Suprapubic skin (tissue), 4 donors: ENCODE data around the gene HOTAIR. TPM values are rescaled to one million over a fixed set of nuclear protein-coding genes. Genes with fewer than 3 reads are reported as not detected.

Source experiments
- DNase-seq, 2 donors: peaks; one replicate each; pipeline ENCODE4 v3.0.0-alpha.2; 2019; ENCODE audit warnings: low spot score in 2 of 2
- H3K27ac ChIP-seq: fragments of 200-600 bp; sonication (generic); one replicate; pipeline ENCODE4 v1.5.1; 2019
- H3K27me3 ChIP-seq: fragments of 200-600 bp; sonication (generic); one replicate; pipeline ENCODE4 v1.5.1; 2019
- H3K36me3 ChIP-seq: fragments of 200-600 bp; sonication (generic); one replicate; pipeline ENCODE4 v1.5.1; 2019
- H3K4me1 ChIP-seq: fragments of 200-600 bp; sonication (generic); one replicate; pipeline ENCODE4 v1.5.1; 2019
- H3K4me3 ChIP-seq: fragments of 200-600 bp; sonication (generic); one replicate; pipeline ENCODE4 v1.5.1; 2019; ENCODE audit warnings: mild to moderate bottlenecking
- H3K9me3 ChIP-seq: fragments of 200-600 bp; sonication (generic); one replicate; pipeline ENCODE4 v1.5.1; 2019
- EP300 ChIP-seq: sonication (generic); formaldehyde crosslinking; IDR thresholded peaks from one replicate; pipeline ENCODE4 v1.6.1; 2017; ENCODE audit warnings: antibody characterized with exemption
- POLR2A ChIP-seq, 2 donors: fragments of 450-650 bp; IDR thresholded peaks; one replicate each; pipeline ENCODE4 v1.6.1; 2017; ENCODE audit warnings: antibody characterized with exemption in 2 of 2, mild to moderate bottlenecking in 2 of 2, moderate library complexity in 2 of 2
- POLR2AphosphoS5 ChIP-seq, 3 donors: sonication (generic); formaldehyde crosslinking; IDR thresholded peaks; one replicate each; pipeline ENCODE4 v1.6.1; 2017; ENCODE audit warnings: antibody characterized with exemption in 3 of 3
- WGBS: methylation state at CpG from one replicate; pipeline ENCODE4 v1.1.5; 2018; 5-methylcytosine and 5-hydroxymethylcytosine counted together
- total RNA-seq, 4 donors: library from RNA; depleted of rRNA; stranded (reverse); fragments of >200 nt; gene quantifications; one replicate each; pipeline ENCODE4 v1.1.0, GENCODE V29; 2016
- TF ChIP-seq, protein P1 (sequence below), 2 donors: fragments of 200-600 bp in 1 of 2; fragments of 450-650 bp in 1 of 2; sonication (generic) in 1 of 2; IDR thresholded peaks; one replicate each; pipeline ENCODE4 v1.5.1; 2016 to 2019; ENCODE audit warnings: antibody characterized with exemption in 2 of 2, mild to moderate bottlenecking in 1 of 2, moderate library complexity in 1 of 2

The HOTAIR gene
- total RNA-seq, 4 donors from 2014 or later: 1.4 to 15.7 (median 10.7) TPM

DNA sequence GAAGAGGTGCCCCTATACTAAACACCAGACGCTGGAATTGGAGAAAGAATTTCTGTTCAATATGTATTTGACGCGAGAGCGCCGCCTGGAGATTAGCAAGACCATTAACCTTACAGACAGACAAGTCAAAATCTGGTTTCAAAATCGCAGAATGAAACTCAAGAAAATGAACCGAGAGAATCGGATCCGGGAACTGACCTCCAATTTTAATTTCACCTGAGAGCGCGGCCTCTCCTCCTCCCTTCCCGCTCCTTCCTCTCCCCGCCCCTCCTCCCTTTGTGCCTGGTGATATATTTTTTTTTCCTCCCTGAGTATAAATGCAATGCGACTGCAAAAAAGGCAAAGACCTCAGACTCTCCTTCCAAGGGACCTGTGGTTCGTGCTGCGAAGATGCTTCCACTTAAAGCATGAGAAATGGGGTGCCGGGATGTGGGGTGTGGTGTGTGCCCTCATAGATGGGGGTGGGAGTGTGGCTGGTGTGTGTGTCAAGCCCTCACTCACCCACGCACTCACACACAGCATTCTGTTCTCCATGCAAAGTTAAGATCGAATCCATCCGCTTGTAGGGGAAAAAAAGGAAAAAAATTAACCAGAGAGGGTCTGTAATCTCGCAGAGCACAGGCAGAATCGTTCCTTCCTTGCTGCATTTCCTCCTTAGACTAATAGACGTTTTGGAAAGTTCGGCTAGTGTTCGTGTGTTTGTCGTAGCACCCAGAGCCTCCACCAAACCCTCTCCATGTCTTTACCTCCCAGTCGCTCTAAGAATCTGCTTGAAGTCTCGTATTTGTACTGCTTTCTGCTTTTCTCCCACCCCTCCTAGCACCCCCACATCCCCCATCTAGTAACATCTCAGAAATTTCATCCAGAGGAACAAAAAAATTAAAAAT is 14.7 kb upstream of the HOTAIR start:
- 10% methylated on average over 28 of the region's 28 CpGs for WGBS
- H3K27me3 ChIP-seq: peaks cover 43% of the 10 kb centered on the region
- H3K4me1 ChIP-seq: peaks cover 93% of the 10 kb centered on the region
- H3K27ac ChIP-seq: peak overlapping the region; percentile 98
- H3K9me3 ChIP-seq: no peaks in the 10 kb centered on the region
- peak overlapping the region; percentile 37 for H3K4me3 ChIP-seq
- DNase-seq: no peak
- no peak for TF ChIP-seq POLR2A (IDR thresholded peaks at IDR 0.05)
- TF ChIP-seq, protein P1, sequence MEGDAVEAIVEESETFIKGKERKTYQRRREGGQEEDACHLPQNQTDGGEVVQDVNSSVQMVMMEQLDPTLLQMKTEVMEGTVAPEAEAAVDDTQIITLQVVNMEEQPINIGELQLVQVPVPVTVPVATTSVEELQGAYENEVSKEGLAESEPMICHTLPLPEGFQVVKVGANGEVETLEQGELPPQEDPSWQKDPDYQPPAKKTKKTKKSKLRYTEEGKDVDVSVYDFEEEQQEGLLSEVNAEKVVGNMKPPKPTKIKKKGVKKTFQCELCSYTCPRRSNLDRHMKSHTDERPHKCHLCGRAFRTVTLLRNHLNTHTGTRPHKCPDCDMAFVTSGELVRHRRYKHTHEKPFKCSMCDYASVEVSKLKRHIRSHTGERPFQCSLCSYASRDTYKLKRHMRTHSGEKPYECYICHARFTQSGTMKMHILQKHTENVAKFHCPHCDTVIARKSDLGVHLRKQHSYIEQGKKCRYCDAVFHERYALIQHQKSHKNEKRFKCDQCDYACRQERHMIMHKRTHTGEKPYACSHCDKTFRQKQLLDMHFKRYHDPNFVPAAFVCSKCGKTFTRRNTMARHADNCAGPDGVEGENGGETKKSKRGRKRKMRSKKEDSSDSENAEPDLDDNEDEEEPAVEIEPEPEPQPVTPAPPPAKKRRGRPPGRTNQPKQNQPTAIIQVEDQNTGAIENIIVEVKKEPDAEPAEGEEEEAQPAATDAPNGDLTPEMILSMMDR (IDR thresholded peaks at IDR 0.05): peak in 1 of 2 donors; percentile 27
- no peaks in the 10 kb centered on the region for H3K36me3 ChIP-seq

DNA sequence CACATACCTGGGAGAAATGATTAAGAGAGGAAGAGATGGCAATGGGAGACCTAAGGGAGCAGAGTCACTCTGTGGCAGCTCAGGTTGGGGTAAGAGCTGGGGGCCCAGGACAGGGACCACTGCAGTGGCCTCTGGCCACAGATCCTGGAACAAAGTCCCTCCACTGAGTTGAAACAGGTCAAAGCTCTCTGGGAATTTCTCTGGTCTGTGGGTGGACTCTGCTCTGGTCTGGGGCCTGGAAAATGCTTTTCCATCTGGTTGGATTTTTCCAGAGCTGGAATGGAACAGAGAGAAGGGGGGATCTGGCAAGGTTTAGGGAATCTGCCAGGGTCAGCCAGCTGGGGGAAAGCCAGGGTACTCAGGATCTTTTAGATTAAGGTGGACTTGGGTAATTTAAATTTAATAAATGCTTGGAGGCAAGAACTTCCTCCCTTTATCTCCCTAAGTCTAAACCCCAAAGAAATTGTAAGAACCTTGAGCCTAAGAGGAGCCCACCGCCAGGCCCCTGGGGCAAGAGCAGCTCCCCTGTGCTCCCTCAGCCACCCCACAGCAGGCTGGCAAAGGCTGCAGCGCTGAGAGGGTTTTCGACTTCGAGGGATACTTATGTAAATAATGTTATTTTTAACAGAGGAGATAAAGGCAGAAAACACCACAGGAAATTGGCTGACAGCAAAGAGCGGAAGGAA is 13.9 kb upstream of the HOTAIR start:
- Histone ChIP-seq H3K4me1 (peaks cover 93% of the 10 kb centered on the region), H3K27ac (peak overlapping the region; percentile 98), H3K9me3 (no peaks in the 10 kb centered on the region), H3K27me3 (peaks cover 43% of the 10 kb centered on the region), H3K4me3 (peak overlapping the region; percentile 37), H3K36me3 (no peaks in the 10 kb centered on the region)
- 11% methylated on average over 5 of the region's 5 CpGs for WGBS
- DNase-seq: no peak
- TF ChIP-seq, protein P1 (IDR thresholded peaks at IDR 0.05): no peak
- no peak for TF ChIP-seq POLR2AphosphoS5 (IDR thresholded peaks at IDR 0.05)
- TF ChIP-seq POLR2A (IDR thresholded peaks at IDR 0.05): no peak
- no peak for TF ChIP-seq EP300

DNA sequence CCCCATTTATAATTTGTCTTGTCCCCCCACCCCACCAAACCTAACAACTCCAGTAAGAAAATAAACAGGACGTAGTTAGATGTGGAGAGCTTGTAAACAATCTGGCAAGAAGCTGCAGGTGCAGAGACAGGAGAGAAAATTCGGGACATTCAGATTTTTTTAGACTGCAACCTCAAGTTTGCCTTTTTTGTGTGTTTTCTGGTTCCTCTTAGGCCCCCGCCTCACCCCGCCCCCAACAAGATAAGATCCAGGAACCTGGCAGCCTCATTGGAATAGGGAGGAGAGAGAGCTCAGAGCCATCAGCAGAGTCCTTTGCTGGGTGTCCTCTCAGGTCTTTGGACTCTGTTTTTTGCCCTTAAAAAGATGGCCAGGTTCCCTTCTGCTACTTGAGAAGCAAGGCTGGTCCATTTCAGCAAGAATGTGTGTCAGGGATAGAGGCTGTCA is 13.1 kb upstream of the HOTAIR start:
- peak overlapping the region; percentile 98 for H3K27ac ChIP-seq
- peak overlapping the region; percentile 60 for H3K4me3 ChIP-seq
- peaks cover 91% of the 10 kb centered on the region for H3K4me1 ChIP-seq
- TF ChIP-seq POLR2A (IDR thresholded peaks at IDR 0.05) (no peak), EP300 (no peak), POLR2AphosphoS5 (IDR thresholded peaks at IDR 0.05) (no peak)
- TF ChIP-seq, protein P1 (IDR thresholded peaks at IDR 0.05): no peak
- WGBS: 19% methylated on average over 4 of the region's 4 CpGs
- H3K27me3 ChIP-seq: peaks cover 46% of the 10 kb centered on the region
- no peaks in the 10 kb centered on the region for H3K36me3 ChIP-seq
- no peaks in the 10 kb centered on the region for H3K9me3 ChIP-seq
- no peak for DNase-seq

DNA sequence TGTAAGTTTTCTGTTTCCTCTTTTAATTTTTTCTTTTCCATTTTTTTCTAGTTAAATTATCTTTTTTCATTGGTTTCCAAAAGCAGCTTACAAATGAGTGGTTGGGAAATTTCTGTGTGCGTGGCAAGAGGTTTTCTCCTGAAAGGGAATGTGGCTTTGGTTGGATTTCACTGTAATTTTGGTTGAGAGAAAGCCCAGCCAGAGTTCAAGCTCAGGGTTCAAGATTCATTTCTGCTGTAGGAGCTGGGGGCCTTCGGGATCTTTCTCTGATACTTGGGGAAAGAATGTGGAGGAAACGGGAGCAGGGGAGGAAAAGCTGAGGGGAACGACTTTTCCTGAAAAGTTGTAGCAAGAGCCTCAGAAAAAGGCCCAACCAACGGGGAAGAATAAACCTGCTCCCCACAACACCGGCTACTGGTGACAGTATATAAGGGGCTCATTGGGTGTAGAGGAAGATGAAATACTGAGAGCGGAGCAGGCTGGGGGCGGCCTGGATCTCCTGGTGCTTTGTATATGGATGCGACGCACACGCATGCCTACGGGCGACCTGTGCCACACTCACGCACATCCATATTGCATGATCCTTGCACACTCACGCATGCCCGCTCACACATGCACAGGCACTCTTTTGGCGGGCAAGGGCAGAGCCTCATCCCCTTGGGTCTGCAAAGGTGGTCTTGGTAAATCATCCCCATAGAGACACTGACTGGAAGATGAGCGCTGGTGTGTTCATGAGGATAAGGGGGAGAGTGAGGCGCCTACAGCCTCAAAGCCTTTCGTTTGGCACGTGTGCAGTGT is 12.1 kb upstream of the HOTAIR start:
- H3K4me1 ChIP-seq: peaks cover 85% of the 10 kb centered on the region
- H3K9me3 ChIP-seq: no peaks in the 10 kb centered on the region
- DNase-seq: no peak
- WGBS: 27% methylated on average over 21 of the region's 21 CpGs
- TF ChIP-seq POLR2A (IDR thresholded peaks at IDR 0.05) (no peak), POLR2AphosphoS5 (IDR thresholded peaks at IDR 0.05) (no peak), EP300 (no peak)
- TF ChIP-seq, protein P1 (IDR thresholded peaks at IDR 0.05): no peak
- H3K27me3 ChIP-seq: peaks cover 54% of the 10 kb centered on the region
- peak overlapping the region; percentile 60 for H3K4me3 ChIP-seq
- H3K36me3 ChIP-seq: no peaks in the 10 kb centered on the region
- peak overlapping the region; percentile 98 for H3K27ac ChIP-seq
